Vagina (tissue), 2 donors: ENCODE data around the gene PSMC3. TPM values are rescaled to one million over a fixed set of nuclear protein-coding genes. Genes with fewer than 3 reads are reported as not detected.
A peak's percentile ranks its signal among the peaks of the same experiment; 100 is the strongest.

Experiments used
- DNase-seq, 2 donors: peaks; one replicate each; pipeline ENCODE4 v3.0.0-alpha.2; 2017; ENCODE audit errors: extremely low spot score in 2 of 2
- H3K27ac ChIP-seq: fragments of 200-600 bp; sonication (generic); one replicate; pipeline ENCODE4 v1.5.1; 2019
- H3K27me3 ChIP-seq: fragments of 200-600 bp; sonication (generic); one replicate; pipeline ENCODE4 v1.5.1; 2019
- H3K36me3 ChIP-seq, 2 donors: fragments of 200-600 bp; sonication (generic); one replicate each; pipeline ENCODE4 v1.5.1; 2017 to 2019
- H3K4me1 ChIP-seq: fragments of 200-600 bp; sonication (generic); one replicate; pipeline ENCODE4 v1.5.1; 2019
- H3K4me3 ChIP-seq, 2 donors: fragments of 200-600 bp; sonication (generic); 1 replicate in 1 of 2; 2 replicates in 1 of 2; pipeline ENCODE4 v1.5.1; 2016 to 2019
- H3K9me3 ChIP-seq: fragments of 200-600 bp; sonication (generic); one replicate; pipeline ENCODE4 v1.5.1; 2019
- CTCF ChIP-seq, 3 experiments: fragments of 450-650 bp in 2 of 3; fragments of 200-600 bp in 1 of 3; sonication (generic) in 1 of 3; IDR thresholded peaks; one replicate each; pipeline ENCODE4 v1.5.1; 2017 to 2019; ENCODE audit warnings: antibody characterized with exemption in 3 of 3, mild to moderate bottlenecking in 2 of 3, moderate library complexity in 2 of 3
- POLR2A ChIP-seq, 2 donors: fragments of 450-650 bp; IDR thresholded peaks; one replicate each; pipeline ENCODE4 v1.6.1; 2017; ENCODE audit warnings: antibody characterized with exemption in 2 of 2, mild to moderate bottlenecking in 2 of 2, moderate library complexity in 2 of 2
- POLR2AphosphoS5 ChIP-seq, 2 donors: sonication (generic); formaldehyde crosslinking; IDR thresholded peaks; one replicate each; pipeline ENCODE4 v1.9.0; 2017; ENCODE audit warnings: antibody characterized with exemption in 2 of 2, mild to moderate bottlenecking in 2 of 2, low read depth in 1 of 2; ENCODE audit not compliant: insufficient read depth in 1 of 2
- intact Hi-C: fragments of 100-400 bp; cut with DNase I; formaldehyde crosslinking; loops from one replicate; pipeline ENCODE4 v1.15.1; 2023
- total RNA-seq: library from RNA; depleted of rRNA; stranded (reverse); fragments of >200 nt; gene quantifications from one replicate; pipeline ENCODE4 v1.2.3, GENCODE V29; 2016

Gene PSMC3
- total RNA-seq, 1 donor from 2014 or later: 89.6 TPM

- Histone ChIP-seq H3K36me3 (no peaks in the 10 kb centered on the region), H3K4me1 (peaks cover 33% of the 10 kb centered on the region), H3K4me3 (no peak overlapping the region), H3K27ac (no peak overlapping the region), H3K9me3 (no peaks in the 10 kb centered on the region), H3K27me3 (no peaks in the 10 kb centered on the region)
- intact Hi-C loops: no loop called here
- no peak for TF ChIP-seq POLR2A (IDR thresholded peaks at IDR 0.05)
- TF ChIP-seq POLR2AphosphoS5 (IDR thresholded peaks at IDR 0.05; ENCODE audit: insufficient read depth in 1 of 2, low read depth in 1 of 2): no peak
- no peak for TF ChIP-seq CTCF (IDR thresholded peaks at IDR 0.05)
- DNase-seq: no peak
Measured at GRCh38 chr11:47403571-47403970, 22.7 kb downstream of the PSMC3 start.

GRCh38 chr11:47403135-47403534 is 23.1 kb downstream of the PSMC3 start:
- no peak for DNase-seq
- no peak overlapping the region for H3K4me3 ChIP-seq
- H3K27ac ChIP-seq: no peak overlapping the region
- intact Hi-C loops: no loop called here
- TF ChIP-seq POLR2A (IDR thresholded peaks at IDR 0.05): no peak
- TF ChIP-seq CTCF (IDR thresholded peaks at IDR 0.05): no peak
- TF ChIP-seq POLR2AphosphoS5 (IDR thresholded peaks at IDR 0.05; ENCODE audit: insufficient read depth in 1 of 2, low read depth in 1 of 2): no peak
- H3K36me3 ChIP-seq: no peaks in the 10 kb centered on the region
- H3K27me3 ChIP-seq: no peaks in the 10 kb centered on the region
- no peaks in the 10 kb centered on the region for H3K9me3 ChIP-seq
- peaks cover 37% of the 10 kb centered on the region for H3K4me1 ChIP-seq

- no peak for DNase-seq
- H3K27me3 ChIP-seq: no peaks in the 10 kb centered on the region
- peak overlapping the region; percentile 87 for H3K27ac ChIP-seq
- peaks cover 28% of the 10 kb centered on the region for H3K4me1 ChIP-seq
- peak overlapping the region; percentile 54 to 57 for H3K4me3 ChIP-seq
- intact Hi-C loops: no loop called here
- no peaks in the 10 kb centered on the region for H3K9me3 ChIP-seq
- TF ChIP-seq CTCF (IDR thresholded peaks at IDR 0.05) (no peak), POLR2A (IDR thresholded peaks at IDR 0.05) (no peak), POLR2AphosphoS5 (IDR thresholded peaks at IDR 0.05; ENCODE audit: insufficient read depth in 1 of 2, low read depth in 1 of 2) (no peak)
- no peaks in the 10 kb centered on the region for H3K36me3 ChIP-seq
Measured at GRCh38 chr11:47400768-47401279, 25.4 kb downstream of the PSMC3 start.

- Histone ChIP-seq H3K9me3 (no peaks in the 10 kb centered on the region), H3K27me3 (no peaks in the 10 kb centered on the region), H3K36me3 (no peaks in the 10 kb centered on the region), H3K4me3 (peak overlapping the region; percentile 54 to 57), H3K27ac (peak overlapping the region; percentile 87), H3K4me1 (peaks cover 32% of the 10 kb centered on the region)
- TF ChIP-seq CTCF (IDR thresholded peaks at IDR 0.05) (no peak), POLR2AphosphoS5 (IDR thresholded peaks at IDR 0.05; ENCODE audit: insufficient read depth in 1 of 2, low read depth in 1 of 2) (peak in 1 of 2 donors; percentile 83), POLR2A (IDR thresholded peaks at IDR 0.05) (peak in 1 of 2 donors; percentile 37)
- no peak for DNase-seq
- intact Hi-C loops: loop anchor here (2.0 kb wide), 1 partner anchor 77 kb away; no protein-coding TSS in a partner anchor
Measured at GRCh38 chr11:47399860-47400767, 26.1 kb downstream of the PSMC3 start.

- TF ChIP-seq POLR2A (IDR thresholded peaks at IDR 0.05) (no peak), CTCF (IDR thresholded peaks at IDR 0.05) (no peak), POLR2AphosphoS5 (IDR thresholded peaks at IDR 0.05; ENCODE audit: insufficient read depth in 1 of 2, low read depth in 1 of 2) (no peak)
- Histone ChIP-seq H3K27ac (no peak overlapping the region), H3K4me3 (no peak overlapping the region), H3K27me3 (no peaks in the 10 kb centered on the region), H3K36me3 (no peaks in the 10 kb centered on the region), H3K4me1 (peaks cover 34% of the 10 kb centered on the region), H3K9me3 (no peaks in the 10 kb centered on the region)
- no peak for DNase-seq
- intact Hi-C loops: loop anchor here (2.0 kb wide), 1 partner anchor 76 kb away; no protein-coding TSS in a partner anchor
Measured at GRCh38 chr11:47398551-47398950, 27.7 kb downstream of the PSMC3 start.
